ENCODE data around the gene PCYOX1L. TPM values are rescaled to one million over a fixed set of nuclear protein-coding genes. Genes with fewer than 3 reads are reported as not detected.

Gene PCYOX1L
- polyA plus RNA-seq, 4 donors, result 1.3 to 53.2 (median 4.5) TPM

DNA sequence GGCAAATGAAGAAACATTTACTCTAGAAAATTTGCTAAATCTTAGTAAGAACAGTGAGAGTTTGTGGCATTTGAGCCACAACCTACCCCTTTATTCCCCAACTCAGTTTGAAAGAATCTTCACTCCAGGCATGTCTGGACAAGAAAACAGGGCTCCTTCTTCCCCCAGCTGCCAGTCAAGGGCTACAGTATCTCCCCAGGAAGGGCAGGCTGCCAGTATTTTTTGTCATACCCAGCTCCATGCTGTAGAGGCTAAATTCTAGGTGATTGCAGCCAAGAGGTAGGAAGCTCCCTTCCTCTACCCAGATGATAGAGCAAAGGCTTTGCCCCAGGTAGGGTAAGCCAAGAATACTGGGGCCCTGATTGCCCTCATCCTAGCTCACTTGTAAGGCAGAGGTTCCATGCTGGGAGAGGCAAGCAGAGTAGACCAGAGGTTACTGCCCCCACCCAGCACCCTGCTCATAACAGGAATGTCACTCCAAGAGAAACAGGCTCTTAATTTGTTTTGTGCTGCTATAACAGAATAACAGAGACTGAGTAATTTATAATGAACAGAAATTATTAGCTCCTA, 32.6 kb upstream of the PCYOX1L start:
- peaks cover 0 to 4% (median 0%) of the 10 kb centered on the region in 3 donors for H3K36me3 ChIP-seq (ENCODE audit: control insufficient read depth in 3 of 3, insufficient read depth in 2 of 3, low read depth in 1 of 3, low read length in 3 of 3)
- no peaks in the 10 kb centered on the region for H3K27me3 ChIP-seq (ENCODE audit: control insufficient read depth in 3 of 3, insufficient read depth in 3 of 3, low read length in 3 of 3)
- peaks cover 2 to 56% (median 6%) of the 10 kb centered on the region in 3 donors for H3K4me1 ChIP-seq (ENCODE audit: control insufficient read depth in 3 of 3, insufficient read depth in 2 of 3, low read depth in 1 of 3, low read length in 2 of 3)
- no peaks in the 10 kb centered on the region for H3K9me3 ChIP-seq (ENCODE audit: control insufficient read depth in 2 of 2, insufficient read depth in 1 of 2, low read depth in 1 of 2, low read length in 1 of 2)
- FAIRE-seq (no peak), DNase-seq (no peak)
- no peak overlapping the region for H3K4me3 ChIP-seq (ENCODE audit: low read depth in 1 of 3, low read length in 3 of 3)
- H3K27ac ChIP-seq (ENCODE audit: low read depth in 1 of 3, low read length in 2 of 3), result peak overlapping the region in 1 of 3 donors; percentile 96

DNA sequence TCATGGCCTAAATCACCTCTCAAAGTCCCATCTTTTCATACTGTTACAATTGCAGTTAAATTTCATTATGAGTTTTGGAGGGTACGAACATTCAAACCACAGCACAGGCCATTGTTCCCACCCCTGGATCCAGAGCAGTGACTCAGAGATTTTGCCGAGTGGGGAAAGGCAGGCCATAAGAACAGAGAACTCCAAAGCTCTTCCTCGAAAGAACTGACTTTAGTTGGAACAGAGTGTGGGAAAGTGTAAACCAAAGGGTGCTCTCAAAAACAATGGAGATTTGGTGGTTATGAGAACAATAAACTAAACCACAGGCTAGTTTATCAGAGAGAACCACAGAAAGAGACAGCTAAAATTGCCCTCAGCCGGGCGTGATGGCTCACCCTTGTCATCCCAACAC, 32.0 kb upstream of the PCYOX1L start:
- H3K9me3 ChIP-seq (ENCODE audit: control insufficient read depth in 2 of 2, insufficient read depth in 1 of 2, low read depth in 1 of 2, low read length in 1 of 2), result no peaks in the 10 kb centered on the region
- H3K27ac ChIP-seq (ENCODE audit: low read depth in 1 of 3, low read length in 2 of 3), result no peak overlapping the region
- FAIRE-seq (no peak), DNase-seq (no peak)
- no peaks in the 10 kb centered on the region for H3K27me3 ChIP-seq (ENCODE audit: control insufficient read depth in 3 of 3, insufficient read depth in 3 of 3, low read length in 3 of 3)
- no peak overlapping the region for H3K4me3 ChIP-seq (ENCODE audit: low read depth in 1 of 3, low read length in 3 of 3)
- peaks cover 2 to 51% (median 6%) of the 10 kb centered on the region in 3 donors for H3K4me1 ChIP-seq (ENCODE audit: control insufficient read depth in 3 of 3, insufficient read depth in 2 of 3, low read depth in 1 of 3, low read length in 2 of 3)
- 87 to 97% (median 94%) methylated on average over 5 of the region's 5 CpGs for WGBS, 3 donors
- H3K36me3 ChIP-seq (ENCODE audit: control insufficient read depth in 3 of 3, insufficient read depth in 2 of 3, low read depth in 1 of 3, low read length in 3 of 3), result peaks cover 0 to 4% (median 0%) of the 10 kb centered on the region in 3 donors

GRCh38 chr5:149326611-149327010, 31.2 kb upstream of the PCYOX1L start:
- WGBS, 3 donors, result 34 to 69% (median 61%) methylated on average over 3 of the region's 3 CpGs

DNA sequence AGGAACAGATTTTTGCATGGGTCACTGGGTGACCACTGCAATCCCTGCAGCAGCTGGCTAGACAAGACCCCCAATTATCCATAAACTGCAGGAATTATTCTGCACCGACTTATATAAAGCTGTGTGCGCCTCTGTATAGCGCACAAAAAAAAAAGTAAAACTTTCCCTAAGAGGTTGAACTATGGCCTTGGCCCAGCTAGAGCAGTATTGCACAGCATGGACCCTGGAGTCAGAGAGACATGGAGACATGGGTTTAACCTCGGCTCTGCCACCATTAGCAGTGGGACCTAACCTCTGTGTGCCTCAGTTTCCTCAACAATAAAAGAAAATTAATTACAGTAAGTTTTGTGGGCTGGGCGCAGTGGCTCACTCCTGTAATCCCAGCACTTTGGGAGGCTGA, 29.7 kb upstream of the PCYOX1L start:
- peaks cover 0 to 12% (median 0%) of the 10 kb centered on the region in 3 donors for H3K36me3 ChIP-seq (ENCODE audit: control insufficient read depth in 3 of 3, insufficient read depth in 2 of 3, low read depth in 1 of 3, low read length in 3 of 3)
- no peaks in the 10 kb centered on the region for H3K27me3 ChIP-seq (ENCODE audit: control insufficient read depth in 3 of 3, insufficient read depth in 3 of 3, low read length in 3 of 3)
- peaks cover 0 to 30% (median under 1%) of the 10 kb centered on the region in 3 donors for H3K4me1 ChIP-seq (ENCODE audit: control insufficient read depth in 3 of 3, insufficient read depth in 2 of 3, low read depth in 1 of 3, low read length in 2 of 3)
- DNase-seq (no peak), FAIRE-seq (no peak)
- no peak overlapping the region for H3K27ac ChIP-seq (ENCODE audit: low read depth in 1 of 3, low read length in 2 of 3)
- 87 to 93% (median 89%) methylated on average over 5 of the region's 5 CpGs for WGBS, 3 donors
- no peak overlapping the region for H3K4me3 ChIP-seq (ENCODE audit: low read depth in 1 of 3, low read length in 3 of 3)
- H3K9me3 ChIP-seq (ENCODE audit: control insufficient read depth in 2 of 2, insufficient read depth in 1 of 2, low read depth in 1 of 2, low read length in 1 of 2), result no peaks in the 10 kb centered on the region

More at GRCh38 chr5:149326611-149327010, 31.2 kb upstream of the PCYOX1L start:
- H3K27ac ChIP-seq (ENCODE audit: low read depth in 1 of 3, low read length in 2 of 3), result no peak overlapping the region
- peaks cover 0 to 4% (median 0%) of the 10 kb centered on the region in 3 donors for H3K36me3 ChIP-seq (ENCODE audit: control insufficient read depth in 3 of 3, insufficient read depth in 2 of 3, low read depth in 1 of 3, low read length in 3 of 3)
- DNase-seq (peak in 1 of 2 donors; percentile 26), FAIRE-seq (no peak)
- H3K4me1 ChIP-seq (ENCODE audit: control insufficient read depth in 3 of 3, insufficient read depth in 2 of 3, low read depth in 1 of 3, low read length in 2 of 3), result peaks cover 2 to 45% (median 6%) of the 10 kb centered on the region in 3 donors
- H3K4me3 ChIP-seq (ENCODE audit: low read depth in 1 of 3, low read length in 3 of 3), result no peak overlapping the region
- H3K27me3 ChIP-seq (ENCODE audit: control insufficient read depth in 3 of 3, insufficient read depth in 3 of 3, low read length in 3 of 3), result no peaks in the 10 kb centered on the region
- H3K9me3 ChIP-seq (ENCODE audit: control insufficient read depth in 2 of 2, insufficient read depth in 1 of 2, low read depth in 1 of 2, low read length in 1 of 2), result no peaks in the 10 kb centered on the region

DNA sequence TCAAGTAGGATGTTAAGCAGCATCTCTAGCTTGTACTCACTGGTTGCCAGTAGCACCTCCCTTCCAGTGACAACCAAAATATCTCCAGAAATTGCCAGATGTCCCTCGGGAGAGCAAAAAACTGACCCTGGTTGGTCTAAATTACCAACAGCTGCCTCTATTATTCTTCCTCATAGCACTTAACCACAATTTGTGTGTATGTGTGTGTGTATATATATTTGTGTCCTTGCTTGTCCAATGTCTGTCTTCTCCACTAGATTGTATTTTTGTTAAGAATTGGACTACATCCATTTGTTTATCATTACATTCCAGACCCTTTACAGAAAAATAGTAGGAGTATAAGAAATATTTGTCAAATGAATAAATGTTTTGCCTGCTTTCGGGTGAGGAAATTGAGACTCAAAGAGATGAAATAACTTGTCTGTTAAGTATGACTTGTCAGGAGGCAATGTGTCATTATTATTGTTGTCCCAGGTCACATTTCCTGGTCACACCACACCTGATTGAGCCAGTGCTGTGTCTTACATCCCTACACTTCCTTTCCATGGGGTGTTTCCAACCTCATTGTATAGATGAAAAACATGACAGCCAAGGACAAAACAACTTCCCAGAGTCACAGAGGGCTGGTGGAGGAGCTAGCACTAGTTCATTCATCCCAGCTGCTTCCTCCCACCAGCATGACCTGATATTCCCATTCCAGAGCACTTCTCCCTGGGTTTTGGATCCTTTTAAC, 24.0 kb upstream of the PCYOX1L start:
- Histone ChIP-seq H3K9me3 (ENCODE audit: control insufficient read depth in 2 of 2, insufficient read depth in 1 of 2, low read depth in 1 of 2, low read length in 1 of 2) (no peaks in the 10 kb centered on the region), H3K4me1 (ENCODE audit: control insufficient read depth in 3 of 3, insufficient read depth in 2 of 3, low read depth in 1 of 3, low read length in 2 of 3) (no peaks in the 10 kb centered on the region), H3K36me3 (ENCODE audit: control insufficient read depth in 3 of 3, insufficient read depth in 2 of 3, low read depth in 1 of 3, low read length in 3 of 3) (peaks cover 0 to 14% (median 0%) of the 10 kb centered on the region in 3 donors), H3K27me3 (ENCODE audit: control insufficient read depth in 3 of 3, insufficient read depth in 3 of 3, low read length in 3 of 3) (no peaks in the 10 kb centered on the region), H3K4me3 (ENCODE audit: low read depth in 1 of 3, low read length in 3 of 3) (no peak overlapping the region), H3K27ac (ENCODE audit: low read depth in 1 of 3, low read length in 2 of 3) (peak overlapping the region in 1 of 3 donors; percentile 25)
- WGBS, 3 donors, result 64 to 94% (median 88%) methylated on average over 2 of the region's 2 CpGs
- FAIRE-seq (no peak), DNase-seq (no peak)

DNA sequence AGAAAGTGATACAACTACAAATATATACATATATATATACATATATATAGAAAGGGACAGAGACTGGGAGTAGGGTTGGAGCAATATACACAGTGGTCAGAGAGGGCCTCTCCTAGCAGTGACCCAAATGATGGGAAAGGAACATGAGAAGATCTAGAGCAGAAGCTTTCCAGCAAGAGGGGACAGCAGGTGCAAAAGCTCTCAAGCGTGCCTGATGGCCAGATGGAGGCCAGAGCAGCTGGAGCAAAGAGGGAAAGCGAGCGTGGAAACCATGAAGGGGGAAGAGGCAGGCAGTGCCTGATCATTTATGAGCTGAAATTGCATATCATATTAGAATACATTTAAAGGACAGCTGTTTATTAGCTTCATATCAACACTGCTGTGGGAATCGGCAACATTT, 20.1 kb upstream of the PCYOX1L start:
- Histone ChIP-seq H3K27ac (ENCODE audit: low read depth in 1 of 3, low read length in 2 of 3) (no peak overlapping the region), H3K4me3 (ENCODE audit: low read depth in 1 of 3, low read length in 3 of 3) (no peak overlapping the region), H3K36me3 (ENCODE audit: control insufficient read depth in 3 of 3, insufficient read depth in 2 of 3, low read depth in 1 of 3, low read length in 3 of 3) (peaks cover 0 to 4% (median 0%) of the 10 kb centered on the region in 3 donors), H3K27me3 (ENCODE audit: control insufficient read depth in 3 of 3, insufficient read depth in 3 of 3, low read length in 3 of 3) (no peaks in the 10 kb centered on the region), H3K9me3 (ENCODE audit: control insufficient read depth in 2 of 2, insufficient read depth in 1 of 2, low read depth in 1 of 2, low read length in 1 of 2) (no peaks in the 10 kb centered on the region), H3K4me1 (ENCODE audit: control insufficient read depth in 3 of 3, insufficient read depth in 2 of 3, low read depth in 1 of 3, low read length in 2 of 3) (peaks cover 0 to 24% (median 0%) of the 10 kb centered on the region in 3 donors)
- FAIRE-seq (no peak), DNase-seq (no peak)
- 84 to 93% (median 88%) methylated on average over 4 of the region's 4 CpGs for WGBS, 3 donors

GRCh38 chr5:149338364-149338763, 19.5 kb upstream of the PCYOX1L start:
- H3K4me1 ChIP-seq (ENCODE audit: control insufficient read depth in 3 of 3, insufficient read depth in 2 of 3, low read depth in 1 of 3, low read length in 2 of 3), result peaks cover 0 to 24% (median 0%) of the 10 kb centered on the region in 3 donors
- H3K27ac ChIP-seq (ENCODE audit: low read depth in 1 of 3, low read length in 2 of 3), result no peak overlapping the region
- no peak overlapping the region for H3K4me3 ChIP-seq (ENCODE audit: low read depth in 1 of 3, low read length in 3 of 3)
- DNase-seq (no peak), FAIRE-seq (no peak)
- no peaks in the 10 kb centered on the region for H3K9me3 ChIP-seq (ENCODE audit: control insufficient read depth in 2 of 2, insufficient read depth in 1 of 2, low read depth in 1 of 2, low read length in 1 of 2)
- peaks cover 0 to 2% (median 0%) of the 10 kb centered on the region in 3 donors for H3K36me3 ChIP-seq (ENCODE audit: control insufficient read depth in 3 of 3, insufficient read depth in 2 of 3, low read depth in 1 of 3, low read length in 3 of 3)
- WGBS, 3 donors, result 71 to 87% (median 81%) methylated on average over 1 of the region's 1 CpG
- no peaks in the 10 kb centered on the region for H3K27me3 ChIP-seq (ENCODE audit: control insufficient read depth in 3 of 3, insufficient read depth in 3 of 3, low read length in 3 of 3)

DNA sequence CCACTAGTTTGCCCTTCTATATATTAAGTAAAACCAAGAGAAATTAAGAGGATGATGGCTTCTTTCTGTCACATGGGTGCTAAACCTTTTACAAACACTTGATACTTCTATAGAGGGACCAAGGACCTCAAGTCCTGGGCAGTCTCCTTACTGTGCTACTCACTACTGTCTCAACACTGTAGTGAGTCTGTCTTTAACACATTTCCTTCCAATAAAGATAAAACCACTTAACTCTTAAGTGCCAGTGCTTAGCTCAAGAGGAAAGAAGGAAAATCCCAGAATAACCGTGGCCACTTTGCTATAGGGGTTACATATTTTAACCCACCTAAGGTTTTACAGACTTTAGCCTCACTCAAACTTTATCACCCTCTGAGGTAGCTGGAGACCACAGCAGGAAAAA, 16.9 kb upstream of the PCYOX1L start:
- peaks cover 0 to 2% (median 0%) of the 10 kb centered on the region in 3 donors for H3K36me3 ChIP-seq (ENCODE audit: control insufficient read depth in 3 of 3, insufficient read depth in 2 of 3, low read depth in 1 of 3, low read length in 3 of 3)
- no peaks in the 10 kb centered on the region for H3K27me3 ChIP-seq (ENCODE audit: control insufficient read depth in 3 of 3, insufficient read depth in 3 of 3, low read length in 3 of 3)
- DNase-seq (no peak), FAIRE-seq (no peak)
- no peak overlapping the region for H3K4me3 ChIP-seq (ENCODE audit: low read depth in 1 of 3, low read length in 3 of 3)
- no peaks in the 10 kb centered on the region for H3K9me3 ChIP-seq (ENCODE audit: control insufficient read depth in 2 of 2, insufficient read depth in 1 of 2, low read depth in 1 of 2, low read length in 1 of 2)
- WGBS, 3 donors, result 47 to 55% (median 53%) methylated on average over 1 of the region's 1 CpG
- H3K27ac ChIP-seq (ENCODE audit: low read depth in 1 of 3, low read length in 2 of 3), result peak overlapping the region in 1 of 3 donors; percentile 82
- H3K4me1 ChIP-seq (ENCODE audit: control insufficient read depth in 3 of 3, insufficient read depth in 2 of 3, low read depth in 1 of 3, low read length in 2 of 3), result peaks cover 0 to 35% (median 0%) of the 10 kb centered on the region in 3 donors

Data from small intestine (tissue), 7 donors.